ENCODE measurements around the gene TTN. TPM values are rescaled to one million over a fixed set of nuclear protein-coding genes. Genes with fewer than 3 reads are reported as not detected.

TTN gene
- total RNA-seq, 1 donor from 2014 or later = 2.0 TPM

GRCh38 chr2:178700136-178700535 is 107.1 kb downstream of the TTN start:
- no peaks in the 10 kb centered on the region for H3K9me3 ChIP-seq
- no peak for DNase-seq (ENCODE audit: extremely low spot score in 2 of 2)
- intact Hi-C loops (cut with DNase I) = no loop called here
- no peak overlapping the region for H3K27ac ChIP-seq
- TF ChIP-seq, protein P1, sequence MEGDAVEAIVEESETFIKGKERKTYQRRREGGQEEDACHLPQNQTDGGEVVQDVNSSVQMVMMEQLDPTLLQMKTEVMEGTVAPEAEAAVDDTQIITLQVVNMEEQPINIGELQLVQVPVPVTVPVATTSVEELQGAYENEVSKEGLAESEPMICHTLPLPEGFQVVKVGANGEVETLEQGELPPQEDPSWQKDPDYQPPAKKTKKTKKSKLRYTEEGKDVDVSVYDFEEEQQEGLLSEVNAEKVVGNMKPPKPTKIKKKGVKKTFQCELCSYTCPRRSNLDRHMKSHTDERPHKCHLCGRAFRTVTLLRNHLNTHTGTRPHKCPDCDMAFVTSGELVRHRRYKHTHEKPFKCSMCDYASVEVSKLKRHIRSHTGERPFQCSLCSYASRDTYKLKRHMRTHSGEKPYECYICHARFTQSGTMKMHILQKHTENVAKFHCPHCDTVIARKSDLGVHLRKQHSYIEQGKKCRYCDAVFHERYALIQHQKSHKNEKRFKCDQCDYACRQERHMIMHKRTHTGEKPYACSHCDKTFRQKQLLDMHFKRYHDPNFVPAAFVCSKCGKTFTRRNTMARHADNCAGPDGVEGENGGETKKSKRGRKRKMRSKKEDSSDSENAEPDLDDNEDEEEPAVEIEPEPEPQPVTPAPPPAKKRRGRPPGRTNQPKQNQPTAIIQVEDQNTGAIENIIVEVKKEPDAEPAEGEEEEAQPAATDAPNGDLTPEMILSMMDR (IDR thresholded peaks at IDR 0.05) = no peak
- no peak for TF ChIP-seq POLR2A (IDR thresholded peaks at IDR 0.05)
- no peak for TF ChIP-seq POLR2AphosphoS5 (IDR thresholded peaks at IDR 0.05; ENCODE audit: insufficient read depth in 1 of 2, low read depth in 1 of 2)
- H3K4me1 ChIP-seq = no peaks in the 10 kb centered on the region
- H3K4me3 ChIP-seq = no peak overlapping the region
- H3K36me3 ChIP-seq = no peaks in the 10 kb centered on the region
- no peaks in the 10 kb centered on the region for H3K27me3 ChIP-seq

DNA sequence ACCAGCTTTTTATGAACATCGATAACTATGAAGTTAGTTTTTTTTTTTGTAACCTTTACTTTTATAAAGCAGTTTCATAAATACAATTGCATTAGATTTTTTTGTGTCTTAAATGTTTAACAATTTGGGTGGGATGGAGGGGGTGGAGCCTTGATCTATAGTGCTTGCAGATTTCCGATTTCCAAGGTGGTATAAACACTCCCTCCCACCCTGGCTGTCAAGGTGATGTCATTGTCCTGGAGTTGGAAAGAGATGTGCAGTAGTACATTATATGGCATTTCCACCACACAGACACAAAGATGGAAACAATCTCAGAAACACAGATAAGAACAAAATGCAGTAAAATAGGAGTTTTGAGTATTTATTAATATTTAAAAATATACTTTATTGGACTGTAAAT is 114.4 kb downstream of the TTN start:
- H3K27me3 ChIP-seq = no peaks in the 10 kb centered on the region
- no peak overlapping the region for H3K27ac ChIP-seq
- no peaks in the 10 kb centered on the region for H3K9me3 ChIP-seq
- no peaks in the 10 kb centered on the region for H3K36me3 ChIP-seq
- no peak for TF ChIP-seq POLR2A (IDR thresholded peaks at IDR 0.05)
- TF ChIP-seq, protein P1 (IDR thresholded peaks at IDR 0.05) = no peak
- no peak for TF ChIP-seq POLR2AphosphoS5 (IDR thresholded peaks at IDR 0.05; ENCODE audit: insufficient read depth in 1 of 2, low read depth in 1 of 2)
- intact Hi-C loops (cut with DNase I) = no loop called here
- H3K4me1 ChIP-seq = no peaks in the 10 kb centered on the region
- DNase-seq (ENCODE audit: extremely low spot score in 2 of 2) = no peak
- H3K4me3 ChIP-seq = no peak overlapping the region

GRCh38 chr2:178689808-178690207 is 117.4 kb downstream of the TTN start:
- Histone ChIP-seq H3K4me1 (no peaks in the 10 kb centered on the region), H3K36me3 (no peaks in the 10 kb centered on the region), H3K9me3 (no peaks in the 10 kb centered on the region), H3K27me3 (no peaks in the 10 kb centered on the region), H3K27ac (no peak overlapping the region), H3K4me3 (no peak overlapping the region)
- intact Hi-C loops (cut with DNase I) = no loop called here
- DNase-seq (ENCODE audit: extremely low spot score in 2 of 2) = no peak
- TF ChIP-seq POLR2AphosphoS5 (IDR thresholded peaks at IDR 0.05; ENCODE audit: insufficient read depth in 1 of 2, low read depth in 1 of 2) (no peak), POLR2A (IDR thresholded peaks at IDR 0.05) (no peak)
- TF ChIP-seq, protein P1 (IDR thresholded peaks at IDR 0.05) = no peak

GRCh38 chr2:178683877-178684276 is 123.3 kb downstream of the TTN start:
- Histone ChIP-seq H3K4me1 (no peaks in the 10 kb centered on the region), H3K27ac (no peak overlapping the region), H3K9me3 (no peaks in the 10 kb centered on the region), H3K36me3 (no peaks in the 10 kb centered on the region), H3K4me3 (no peak overlapping the region), H3K27me3 (no peaks in the 10 kb centered on the region)
- no peak for DNase-seq (ENCODE audit: extremely low spot score in 2 of 2)
- TF ChIP-seq POLR2A (IDR thresholded peaks at IDR 0.05) (no peak), POLR2AphosphoS5 (IDR thresholded peaks at IDR 0.05; ENCODE audit: insufficient read depth in 1 of 2, low read depth in 1 of 2) (no peak)
- TF ChIP-seq, protein P1 (IDR thresholded peaks at IDR 0.05) = no peak
- intact Hi-C loops (cut with DNase I) = no loop called here

DNA sequence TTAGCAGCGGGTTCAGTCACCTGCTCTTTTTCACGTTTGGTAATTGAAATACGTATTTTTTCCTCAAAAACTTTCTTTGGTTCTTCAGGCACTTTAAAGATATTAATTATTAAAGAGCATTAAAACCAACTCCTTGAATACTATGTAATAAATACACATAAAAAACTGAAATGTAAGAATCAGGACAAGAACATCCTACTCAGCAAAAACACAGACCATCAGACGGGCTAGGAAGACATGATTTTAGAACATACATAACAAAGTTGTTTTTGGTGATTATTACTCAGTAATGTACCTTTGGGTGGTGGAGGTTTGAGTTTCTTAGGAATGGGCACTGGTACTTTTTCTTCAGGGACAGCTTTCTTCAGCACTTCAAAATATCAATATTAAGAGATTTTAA is 126.1 kb downstream of the TTN start:
- intact Hi-C loops (cut with DNase I) = no loop called here
- no peaks in the 10 kb centered on the region for H3K27me3 ChIP-seq
- no peaks in the 10 kb centered on the region for H3K36me3 ChIP-seq
- DNase-seq (ENCODE audit: extremely low spot score in 2 of 2) = no peak
- no peaks in the 10 kb centered on the region for H3K4me1 ChIP-seq
- H3K9me3 ChIP-seq = no peaks in the 10 kb centered on the region
- TF ChIP-seq, protein P1 (IDR thresholded peaks at IDR 0.05) = no peak
- TF ChIP-seq POLR2A (IDR thresholded peaks at IDR 0.05) (no peak), POLR2AphosphoS5 (IDR thresholded peaks at IDR 0.05; ENCODE audit: insufficient read depth in 1 of 2, low read depth in 1 of 2) (no peak)
- H3K4me3 ChIP-seq = no peak overlapping the region
- H3K27ac ChIP-seq = no peak overlapping the region

Data from vagina (tissue), 2 donors.